Lung (tissue), 12 donors: ENCODE measurements around the gene FCER1G. TPM values are rescaled to one million over a fixed set of nuclear protein-coding genes. Genes with fewer than 3 reads are reported as not detected.
"Not testable (repeated sequence)": the region's sequence is repeated elsewhere in the genome, so short reads cannot be mapped to it uniquely, and the experiment has no call there.

Source experiments
- ATAC-seq: fragments of 200-7000 bp; cut with Tn5 transposase; one replicate; pipeline ENCODE4 v1.9.1; 2020; ENCODE audit warnings: moderate number of reproducible peaks; ENCODE audit not compliant: insufficient read depth, low FRiP score
- DNase-seq, 3 donors: peaks; one replicate each; pipeline ENCODE4 v3.0.0-alpha.2; 2013 to 2017
- H3K27ac ChIP-seq, 2 donors: one replicate each; pipeline ENCODE4 v1.5.1; 2013; ENCODE audit warnings: mild to moderate bottlenecking in 2 of 2, moderate library complexity in 2 of 2, control low read depth in 1 of 2, inconsistent platforms in 1 of 2, low read depth in 1 of 2, low read length in 1 of 2
- H3K27me3 ChIP-seq, 3 donors: one replicate each; pipeline ENCODE4 v1.5.1; 2013; ENCODE audit warnings: low read length in 2 of 3; ENCODE audit not compliant: control insufficient read depth in 3 of 3, insufficient read depth in 3 of 3
- H3K36me3 ChIP-seq, 4 donors: one replicate each; pipeline ENCODE4 v1.5.1; 2013; ENCODE audit warnings: low read length in 4 of 4, mild to moderate bottlenecking in 1 of 4, moderate library complexity in 1 of 4; ENCODE audit not compliant: control insufficient read depth in 4 of 4, insufficient read depth in 4 of 4
- H3K4me1 ChIP-seq, 5 donors: one replicate each; pipeline ENCODE4 v1.5.1; 2013; ENCODE audit warnings: low read length in 5 of 5, mild to moderate bottlenecking in 2 of 5, moderate library complexity in 1 of 5; ENCODE audit not compliant: control insufficient read depth in 5 of 5, insufficient read depth in 5 of 5
- H3K4me3 ChIP-seq: one replicate; pipeline ENCODE4 v1.5.1; 2013; ENCODE audit warnings: mild to moderate bottlenecking, control low read depth, moderate library complexity
- H3K9ac ChIP-seq, 2 donors: one replicate each; pipeline ENCODE4 v1.5.1; 2013; ENCODE audit warnings: low read length in 2 of 2, control low read depth in 1 of 2; ENCODE audit not compliant: insufficient read depth in 1 of 2
- H3K9me3 ChIP-seq, 4 donors: one replicate each; pipeline ENCODE4 v1.5.1; 2013; ENCODE audit warnings: low read length in 3 of 4, mild to moderate bottlenecking in 1 of 4, moderate library complexity in 1 of 4; ENCODE audit not compliant: control insufficient read depth in 4 of 4, insufficient read depth in 3 of 4
- CTCF ChIP-seq: IDR thresholded peaks from 2 replicates; pipeline ENCODE4 v1.5.1; 2012; ENCODE audit warnings: mild to moderate bottlenecking; ENCODE audit errors: control extremely low read depth, extremely low read depth
- WGBS, 2 donors: extraction: QIAGEN DNeasy Blood & Tissue Kit; methylation state at CpG; one replicate each; pipeline ENCODE4 v1.1.7; 2013; 5-methylcytosine and 5-hydroxymethylcytosine counted together
- polyA plus RNA-seq, 2 donors: library from polyadenylated mRNA; stranded (reverse); fragments of 200-250 nt; gene quantifications; one replicate each; pipeline ENCODE4 v1.2.1, GENCODE V29; 2013
- total RNA-seq, 2 donors: library from RNA; depleted of rRNA in 1 of 2; stranded (reverse); fragments of >200 nt in 1 of 2; gene quantifications; one replicate each; pipeline ENCODE4 v1.2.1, GENCODE V29; 2014 to 2021
- donor health status: control.
- donor health status: control.
- donor health status: Bipolar disorder and iron deficiency.
- donor health status: healthy.
- donor health status: DM: yes; HTN: yes; CAD: no.

The FCER1G gene
- total and polyA plus RNA-seq, 4 donors = 41.6 to 1,998 (median 222) TPM

- no peaks in the 10 kb centered on the region for H3K36me3 ChIP-seq
- TF ChIP-seq CTCF = no peak
- ATAC-seq = no peak
- peaks cover 0 to 16% (median 3%) of the 10 kb centered on the region in 5 donors for H3K4me1 ChIP-seq
- WGBS, 2 donors = 74 to 79% methylated on average over 6 of the region's 6 CpGs
- no peak for DNase-seq
- no peak overlapping the region for H3K4me3 ChIP-seq
- H3K27me3 ChIP-seq = no peaks in the 10 kb centered on the region
- no peak overlapping the region for H3K9ac ChIP-seq
- no peak overlapping the region for H3K27ac ChIP-seq
- no peaks in the 10 kb centered on the region for H3K9me3 ChIP-seq
Measured at GRCh38 chr1:161222175-161223019, 7.3 kb downstream of the FCER1G start.

GRCh38 chr1:161223805-161224694 is 9.0 kb downstream of the FCER1G start:
- no peaks in the 10 kb centered on the region for H3K9me3 ChIP-seq
- TF ChIP-seq CTCF = no peak
- H3K9ac ChIP-seq = no peak overlapping the region
- no peaks in the 10 kb centered on the region for H3K27me3 ChIP-seq
- no peak overlapping the region for H3K4me3 ChIP-seq
- 89 to 93% methylated on average over 7 of the region's 7 CpGs for WGBS, 2 donors
- H3K27ac ChIP-seq = no peak overlapping the region
- H3K4me1 ChIP-seq = peaks cover 0 to 18% (median 3%) of the 10 kb centered on the region in 5 donors
- H3K36me3 ChIP-seq = peaks cover 8 to 11% (median 9%) of the 10 kb centered on the region in 4 donors
- DNase-seq (no peak), ATAC-seq (no peak)

GRCh38 chr1:161224695-161225087 is 9.6 kb downstream of the FCER1G start:
- H3K9ac ChIP-seq, DNase-seq, H3K4me3 ChIP-seq, H3K9me3 ChIP-seq, ATAC-seq, H3K27ac ChIP-seq, H3K27me3 ChIP-seq: not testable (repeated sequence)
- peaks cover 8 to 16% (median 13%) of the 10 kb centered on the region in 4 donors for H3K36me3 ChIP-seq
- peaks cover 0 to 18% (median 3%) of the 10 kb centered on the region in 5 donors for H3K4me1 ChIP-seq
- 91 to 93% methylated on average over 13 of the region's 13 CpGs for WGBS, 2 donors

GRCh38 chr1:161225178-161225533 is 10.1 kb downstream of the FCER1G start:
- Histone ChIP-seq H3K27me3 (no peaks in the 10 kb centered on the region), H3K9ac (no peak overlapping the region), H3K36me3 (peaks cover 9 to 20% (median 13%) of the 10 kb centered on the region in 4 donors), H3K9me3 (no peaks in the 10 kb centered on the region), H3K27ac (peak overlapping the region; percentile 26 to 62), H3K4me3 (no peak overlapping the region), H3K4me1 (peaks cover 0 to 18% (median 3%) of the 10 kb centered on the region in 5 donors)
- DNase-seq (no peak), ATAC-seq (no peak)
- no peak for TF ChIP-seq CTCF
- whole genome bisulfite sequencing, 2 donors = 76 to 79% methylated on average over 7 of the region's 7 CpGs
